Liver (tissue), 9 donors: ENCODE data around the gene SESN1. TPM values are rescaled to one million over a fixed set of nuclear protein-coding genes. Genes with fewer than 3 reads are reported as not detected.

Experiments used
- DNase-seq: peaks from one replicate; pipeline ENCODE4 v3.0.0-alpha.2; 2017; ENCODE audit warnings: low spot score
- H3K27ac ChIP-seq, 2 donors: one replicate each; pipeline ENCODE4 v1.7.0; 2013; ENCODE audit warnings: inconsistent platforms in 2 of 2, low read length in 2 of 2, control low read depth in 1 of 2, low read depth in 1 of 2, mild to moderate bottlenecking in 1 of 2
- H3K27me3 ChIP-seq, 4 donors: one replicate each; pipeline versions ENCODE4 v1.6.1 to v1.7.0; 2013; ENCODE audit warnings: low read length in 3 of 4, inconsistent platforms in 1 of 4, mild to moderate bottlenecking in 1 of 4, moderate library complexity in 1 of 4; ENCODE audit not compliant: control insufficient read depth in 4 of 4, insufficient read depth in 4 of 4
- H3K36me3 ChIP-seq, 4 donors: one replicate each; pipeline versions ENCODE4 v1.6.1 to v1.7.0; 2013; ENCODE audit warnings: low read length in 3 of 4, mild to moderate bottlenecking in 3 of 4, low read depth in 1 of 4, moderate library complexity in 1 of 4; ENCODE audit not compliant: control insufficient read depth in 4 of 4, insufficient read depth in 3 of 4
- H3K4me1 ChIP-seq, 4 donors: one replicate each; pipeline versions ENCODE4 v1.6.1 to v1.7.0; 2013; ENCODE audit warnings: low read length in 3 of 4, mild to moderate bottlenecking in 3 of 4, moderate library complexity in 1 of 4; ENCODE audit not compliant: control insufficient read depth in 4 of 4, insufficient read depth in 4 of 4
- H3K4me3 ChIP-seq, 3 donors: one replicate each; pipeline versions ENCODE4 v1.6.1 to v1.7.0; 2013; ENCODE audit warnings: low read length in 3 of 3, control low read depth in 1 of 3, low read depth in 1 of 3, mild to moderate bottlenecking in 1 of 3
- H3K9ac ChIP-seq, 2 donors: one replicate each; pipeline ENCODE4 v1.7.0; 2013; ENCODE audit warnings: low read length in 2 of 2, mild to moderate bottlenecking in 2 of 2, moderate library complexity in 2 of 2, control low read depth in 1 of 2, low read depth in 1 of 2
- H3K9me3 ChIP-seq, 4 donors: one replicate each; pipeline versions ENCODE4 v1.6.1 to v1.7.0; 2013; ENCODE audit warnings: low read length in 3 of 4; ENCODE audit not compliant: control insufficient read depth in 4 of 4
- CTCF ChIP-seq: fragments of 150-350 bp; IDR thresholded peaks from 2 replicates; pipeline ENCODE4 v1.5.1; 2017; ENCODE audit warnings: improper control_type of control experiment, low read depth, low read length; ENCODE audit not compliant: missing input control
- EGR1 ChIP-seq, 2 donors: IDR thresholded peaks; 2 replicates each; pipeline ENCODE4 v1.6.1; 2016 to 2018; ENCODE audit warnings: antibody characterized with exemption in 2 of 2, low read depth in 2 of 2
- FOXA1 ChIP-seq: IDR thresholded peaks from 2 replicates; pipeline ENCODE4 v1.6.1; 2016; ENCODE audit warnings: antibody characterized with exemption
- FOXA2 ChIP-seq: IDR thresholded peaks from 2 replicates; pipeline ENCODE4 v1.6.1; 2016; ENCODE audit warnings: antibody characterized with exemption
- GABPA ChIP-seq, 2 donors: IDR thresholded peaks in 1 of 2; conservative IDR thresholded peaks in 1 of 2; 2 replicates each; pipeline ENCODE4 v1.6.1; 2016; ENCODE audit warnings: antibody characterized with exemption in 2 of 2, mild to moderate bottlenecking in 1 of 2, moderate library complexity in 1 of 2
- HNF4A ChIP-seq, 2 donors: conservative IDR thresholded peaks; 2 replicates each; pipeline ENCODE4 v1.6.1; 2016; ENCODE audit warnings: antibody characterized with exemption in 2 of 2, mild to moderate bottlenecking in 2 of 2
- HNF4G ChIP-seq: IDR thresholded peaks from 2 replicates; pipeline ENCODE4 v1.6.1; 2016; ENCODE audit warnings: antibody characterized with exemption
- JUND ChIP-seq, 2 donors: IDR thresholded peaks; 2 replicates each; pipeline ENCODE4 v1.6.1; 2016; ENCODE audit warnings: antibody characterized with exemption in 2 of 2
- NR2F2 ChIP-seq: IDR thresholded peaks from 2 replicates; pipeline ENCODE4 v1.6.1; 2016; ENCODE audit warnings: antibody characterized with exemption
- RAD21 ChIP-seq, 2 donors: IDR thresholded peaks; 2 replicates each; pipeline ENCODE4 v1.6.1; 2016; ENCODE audit warnings: antibody characterized with exemption in 2 of 2, mild to moderate bottlenecking in 2 of 2
- RXRA ChIP-seq, 2 donors: IDR thresholded peaks; 2 replicates each; pipeline ENCODE4 v1.6.1; 2017 to 2018; ENCODE audit warnings: antibody characterized with exemption in 2 of 2, mild to moderate bottlenecking in 1 of 2
- SP1 ChIP-seq: IDR thresholded peaks from 2 replicates; pipeline ENCODE4 v1.6.1; 2018; ENCODE audit warnings: antibody characterized with exemption, mild to moderate bottlenecking
- TAF1 ChIP-seq: conservative IDR thresholded peaks from 2 replicates; pipeline ENCODE4 v1.6.1; 2016; ENCODE audit warnings: antibody characterized with exemption, mild to moderate bottlenecking
- YY1 ChIP-seq: IDR thresholded peaks from 2 replicates; pipeline ENCODE4 v1.6.1; 2016; ENCODE audit warnings: antibody characterized with exemption, mild to moderate bottlenecking
- WGBS: extraction: QIAGEN DNeasy Blood & Tissue Kit; methylation state at CpG from one replicate; pipeline ENCODE4 v1.1.7; 2013; 5-methylcytosine and 5-hydroxymethylcytosine counted together
- polyA plus RNA-seq, 2 donors: library from polyadenylated mRNA; stranded (reverse) in 1 of 2; unstranded in 1 of 2; fragments of 200-250 nt in 1 of 2; fragments of >200 nt in 1 of 2; fragmentation: Nextera tagmentation in 1 of 2; extraction: Ambion mirVana in 1 of 2; gene quantifications; one replicate each; pipeline versions ENCODE4 v1.2.1 to v1.2.3, GENCODE V29; 2013 to 2015
- total RNA-seq, 2 donors: library from RNA; depleted of rRNA; stranded (reverse); fragments of >200 nt; gene quantifications; one replicate each; pipeline ENCODE4 v1.2.3, GENCODE V29; 2014
- TF ChIP-seq, protein P1 (sequence below): IDR thresholded peaks from 2 replicates; pipeline ENCODE4 v1.6.1; 2016; ENCODE audit warnings: antibody characterized with exemption
- TF ChIP-seq, protein P2 (sequence below): IDR thresholded peaks from 2 replicates; pipeline ENCODE4 v1.6.1; 2016; ENCODE audit warnings: antibody characterized with exemption
- TF ChIP-seq, protein P3 (sequence below): IDR thresholded peaks from 2 replicates; pipeline ENCODE4 v1.6.1; 2016; ENCODE audit warnings: antibody characterized with exemption
- donor health status: healthy.
- donor health status: healthy.
- donor health status: healthy.
- donor health status: healthy.
- donor health status: healthy.

SESN1 gene
- total and polyA plus RNA-seq, 4 donors = 6.2 to 17.0 (median 11.0) TPM

- H3K27me3 ChIP-seq = no peaks in the 10 kb centered on the region
- no peak overlapping the region for H3K9ac ChIP-seq
- H3K4me3 ChIP-seq = no peak overlapping the region
- H3K4me1 ChIP-seq = no peaks in the 10 kb centered on the region
- no peak for TF ChIP-seq SP1
- no peak for TF ChIP-seq EGR1 (IDR thresholded peaks at IDR 0.05; ENCODE audit: low read depth in 2 of 2)
- TF ChIP-seq FOXA2 = no peak
- no peak for TF ChIP-seq TAF1
- TF ChIP-seq HNF4A (conservative IDR thresholded peaks at IDR 0.05) = no peak
- TF ChIP-seq, protein P1, sequence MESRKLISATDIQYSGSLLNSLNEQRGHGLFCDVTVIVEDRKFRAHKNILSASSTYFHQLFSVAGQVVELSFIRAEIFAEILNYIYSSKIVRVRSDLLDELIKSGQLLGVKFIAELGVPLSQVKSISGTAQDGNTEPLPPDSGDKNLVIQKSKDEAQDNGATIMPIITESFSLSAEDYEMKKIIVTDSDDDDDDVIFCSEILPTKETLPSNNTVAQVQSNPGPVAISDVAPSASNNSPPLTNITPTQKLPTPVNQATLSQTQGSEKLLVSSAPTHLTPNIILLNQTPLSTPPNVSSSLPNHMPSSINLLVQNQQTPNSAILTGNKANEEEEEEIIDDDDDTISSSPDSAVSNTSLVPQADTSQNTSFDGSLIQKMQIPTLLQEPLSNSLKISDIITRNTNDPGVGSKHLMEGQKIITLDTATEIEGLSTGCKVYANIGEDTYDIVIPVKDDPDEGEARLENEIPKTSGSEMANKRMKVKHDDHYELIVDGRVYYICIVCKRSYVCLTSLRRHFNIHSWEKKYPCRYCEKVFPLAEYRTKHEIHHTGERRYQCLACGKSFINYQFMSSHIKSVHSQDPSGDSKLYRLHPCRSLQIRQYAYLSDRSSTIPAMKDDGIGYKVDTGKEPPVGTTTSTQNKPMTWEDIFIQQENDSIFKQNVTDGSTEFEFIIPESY = no peak
- no peak for TF ChIP-seq HNF4G
- no peak for TF ChIP-seq GABPA (IDR thresholded peaks at IDR 0.05 in 1 of 2, conservative IDR thresholded peaks at IDR 0.05 in 1 of 2)
- TF ChIP-seq YY1 = no peak
- no peak for TF ChIP-seq NR2F2
- TF ChIP-seq CTCF = no peak
- TF ChIP-seq, protein P2, sequence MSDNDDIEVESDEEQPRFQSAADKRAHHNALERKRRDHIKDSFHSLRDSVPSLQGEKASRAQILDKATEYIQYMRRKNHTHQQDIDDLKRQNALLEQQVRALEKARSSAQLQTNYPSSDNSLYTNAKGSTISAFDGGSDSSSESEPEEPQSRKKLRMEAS = no peak
- TF ChIP-seq FOXA1 = no peak
- TF ChIP-seq JUND (IDR thresholded peaks at IDR 0.05) = no peak
- TF ChIP-seq, protein P3, sequence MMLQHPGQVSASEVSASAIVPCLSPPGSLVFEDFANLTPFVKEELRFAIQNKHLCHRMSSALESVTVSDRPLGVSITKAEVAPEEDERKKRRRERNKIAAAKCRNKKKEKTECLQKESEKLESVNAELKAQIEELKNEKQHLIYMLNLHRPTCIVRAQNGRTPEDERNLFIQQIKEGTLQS = no peak
- no peak for TF ChIP-seq RAD21 (IDR thresholded peaks at IDR 0.05)
- no peak for TF ChIP-seq RXRA (IDR thresholded peaks at IDR 0.05)
- 100% methylated on average over 1 of the region's 1 CpG for WGBS
- DNase-seq = no peak
- H3K27ac ChIP-seq = no peak overlapping the region
- H3K9me3 ChIP-seq = no peaks in the 10 kb centered on the region
- no peaks in the 10 kb centered on the region for H3K36me3 ChIP-seq
Measured at GRCh38 chr6:109021870-109022269, 72.8 kb downstream of the SESN1 start.

- no peak overlapping the region for H3K27ac ChIP-seq
- H3K4me1 ChIP-seq = no peaks in the 10 kb centered on the region
- no peak overlapping the region for H3K9ac ChIP-seq
- H3K9me3 ChIP-seq = no peaks in the 10 kb centered on the region
- DNase-seq = no peak
- H3K4me3 ChIP-seq = no peak overlapping the region
- TF ChIP-seq RAD21 (IDR thresholded peaks at IDR 0.05) = no peak
- WGBS = 44% methylated on average over 1 of the region's 1 CpG
- no peaks in the 10 kb centered on the region for H3K36me3 ChIP-seq
- H3K27me3 ChIP-seq = no peaks in the 10 kb centered on the region
Measured at GRCh38 chr6:109019911-109020310, 74.7 kb downstream of the SESN1 start.

- Histone ChIP-seq H3K9me3 (no peaks in the 10 kb centered on the region), H3K27ac (no peak overlapping the region), H3K4me3 (no peak overlapping the region), H3K36me3 (no peaks in the 10 kb centered on the region), H3K4me1 (peaks cover 0 to 9% (median 8%) of the 10 kb centered on the region in 4 donors), H3K9ac (no peak overlapping the region), H3K27me3 (no peaks in the 10 kb centered on the region)
- no peak for DNase-seq
- no peak for TF ChIP-seq NR2F2
- no peak for TF ChIP-seq RXRA (IDR thresholded peaks at IDR 0.05)
- TF ChIP-seq RAD21 (IDR thresholded peaks at IDR 0.05) = no peak
- TF ChIP-seq, protein P3 = no peak
- no peak for TF ChIP-seq FOXA2
Measured at GRCh38 chr6:109015176-109015575, 79.5 kb downstream of the SESN1 start.
